Heart left ventricle (tissue), 16 donors: Measurements from ENCODE around the gene IFI16. TPM values are rescaled to one million over a fixed set of nuclear protein-coding genes. Genes with fewer than 3 reads are reported as not detected.

ENCODE experiments used
- ATAC-seq, 4 donors: fragments of 200-7000 bp; cut with Tn5 transposase; one replicate each; pipeline ENCODE4 v1.9.1; 2020 to 2022; ENCODE audit warnings: moderate library complexity in 4 of 4, mild to moderate bottlenecking in 3 of 4, moderate number of reproducible peaks in 1 of 4
- DNase-seq, 5 donors: peaks; one replicate each; pipeline ENCODE4 v3.0.0-alpha.2; 2020
- H3K27ac ChIP-seq, 12 donors: fragments of 200-600 bp; sonication (generic) in 4 of 12; one replicate each; pipeline versions ENCODE4 v1.5.0 to v1.8.0; 2016 to 2022; ENCODE audit warnings: mild to moderate bottlenecking in 2 of 12
- H3K27me3 ChIP-seq, 9 donors: fragments of 200-600 bp; sonication (generic) in 2 of 9; one replicate each; pipeline versions ENCODE4 v1.5.1 to v1.8.0; 2016 to 2022; ENCODE audit warnings: mild to moderate bottlenecking in 3 of 9
- H3K36me3 ChIP-seq, 9 donors: fragments of 200-600 bp; sonication (generic) in 2 of 9; one replicate each; pipeline versions ENCODE4 v1.5.0 to v1.8.0; 2018 to 2022; ENCODE audit warnings: mild to moderate bottlenecking in 2 of 9
- H3K4me1 ChIP-seq, 12 donors: fragments of 200-600 bp; sonication (generic) in 4 of 12; one replicate each; pipeline versions ENCODE4 v1.5.0 to v1.8.0; 2016 to 2022; ENCODE audit warnings: mild to moderate bottlenecking in 3 of 12
- H3K4me3 ChIP-seq, 12 donors: fragments of 200-600 bp; sonication (generic) in 4 of 12; one replicate each; pipeline versions ENCODE4 v1.5.0 to v1.8.0; 2017 to 2022; ENCODE audit warnings: mild to moderate bottlenecking in 9 of 12, moderate library complexity in 4 of 12
- H3K9me3 ChIP-seq, 12 donors: fragments of 200-600 bp; sonication (generic) in 4 of 12; one replicate each; pipeline versions ENCODE4 v1.5.0 to v1.8.0; 2016 to 2022; ENCODE audit warnings: mild to moderate bottlenecking in 1 of 12
- CTCF ChIP-seq, 12 donors: fragments of 200-600 bp; sonication (generic) in 4 of 12; IDR thresholded peaks; one replicate each; pipeline versions ENCODE4 v1.5.0 to v1.8.0; 2018 to 2022; ENCODE audit warnings: antibody characterized with exemption in 12 of 12, mild to moderate bottlenecking in 5 of 12
- POLR2A ChIP-seq, 2 donors: fragments of 450-650 bp; IDR thresholded peaks; one replicate each; pipeline ENCODE4 v1.6.1; 2017; ENCODE audit warnings: antibody characterized with exemption in 2 of 2, mild to moderate bottlenecking in 2 of 2, moderate library complexity in 2 of 2
- WGBS, 4 donors: extraction: QIAGEN DNeasy Blood & Tissue Kit in 2 of 4; methylation state at CpG; one replicate each; pipeline versions ENCODE4 v1.1.5 to v1.1.7; 2013 to 2018; 5-methylcytosine and 5-hydroxymethylcytosine counted together
- intact Hi-C, 10 donors: fragments of 100-400 bp; cut with DNase I; formaldehyde crosslinking; loops; one replicate each; pipeline versions ENCODE4 v1.11.1 to v1.14.2; 2022
- polyA plus RNA-seq, 2 donors: library from polyadenylated mRNA; stranded (reverse); fragments of 200-250 nt; gene quantifications; one replicate each; pipeline ENCODE4 v1.2.3, GENCODE V29; 2013
- total RNA-seq, 9 donors: library from RNA; depleted of rRNA in 2 of 9; stranded (reverse); fragments of >200 nt in 2 of 9; fragmentation: NEBNext Ultra II Directional in 3 of 9; extraction: Animal tissue kit (Norgen Biotek cat#: 25700) in 3 of 9; gene quantifications; one replicate each; pipeline versions ENCODE4 v1.1.0 to v1.2.4, GENCODE V29; 2016 to 2023
- donor health status: ischemic (EF 13 %, LVEDD 7.1; RV severe dilation, severe dysfunction).
- donor health status: healthy with polysubstance abuse.
- donor health status: DM: no; HTN: yes; CAD: no.
- donor health status: DM: no; HTN: no; CAD: no.
- donor health status: ischemic (EF 25% LVEDD 6.9; RV normal size, moderate dysfunction).
- donor health status: ischemic (EF 25% LVEDD 5.7; RV mildly dilated, moderate dysfunction).
- donor health status: healthy.
- donor health status: DM: yes; HTN: yes; CAD: no.
- donor health status: ischemic (EF 35%, LVEDD 5.7; RV mildly dilated, moderate dysfunction).
- donor health status: nonischemic (EF 11% LVEDD 7.7; RV severe dilation, severe dysfunction).
- donor health status: DM: yes; HTN: yes; CAD: no.
- donor health status: PGD.
- donor health status: ischemic (EF 29% LVEDD 5.4; RV normal size, mild dysfunction).
- donor health status: nonischemic (EF 23%, LVEDD 6.1; RV moderate dilation, normal function).

Gene IFI16
- total and polyA plus RNA-seq, 11 donors = 19.1 to 125 (median 24.8) TPM

GRCh38 chr1:159068886-159069285 lies 59.2 kb downstream of the IFI16 start:
- H3K9me3 ChIP-seq = no peaks in the 10 kb centered on the region
- peaks cover 0 to 30% (median 0%) of the 10 kb centered on the region in 12 donors for H3K4me1 ChIP-seq
- no peaks in the 10 kb centered on the region for H3K36me3 ChIP-seq
- H3K4me3 ChIP-seq = no peak overlapping the region
- intact Hi-C loops = loop anchor here in 2 of 10 donors (5.0 to 10.0 kb wide), 2 partner anchors 54 to 867 kb away; no protein-coding TSS in a partner anchor
- no peak for TF ChIP-seq POLR2A (IDR thresholded peaks at IDR 0.05)
- TF ChIP-seq CTCF (IDR thresholded peaks at IDR 0.05) = no peak
- H3K27ac ChIP-seq = peak overlapping the region in 1 of 12 donors; percentile 83
- H3K27me3 ChIP-seq = no peaks in the 10 kb centered on the region
- no peak for DNase-seq
- ATAC-seq = no peak
- 84 to 92% (median 87%) methylated on average over 2 of the region's 2 CpGs for WGBS, 4 donors

- Histone ChIP-seq H3K4me1 (peaks cover 0 to 42% (median 0%) of the 10 kb centered on the region in 12 donors), H3K9me3 (no peaks in the 10 kb centered on the region), H3K4me3 (no peak overlapping the region), H3K27me3 (no peaks in the 10 kb centered on the region), H3K36me3 (no peaks in the 10 kb centered on the region), H3K27ac (no peak overlapping the region)
- intact Hi-C loops = loop anchor here in 9 of 10 donors (2.0 to 10.0 kb wide), 9 partner anchors 75 to 1110 kb away; no protein-coding TSS in a partner anchor
- ATAC-seq (peak in 3 of 4 donors; percentile 58 to 64 (median 61)), DNase-seq (no peak)
- TF ChIP-seq CTCF (IDR thresholded peaks at IDR 0.05) (peak; percentile 60 to 80 (median 70)), POLR2A (IDR thresholded peaks at IDR 0.05) (no peak)
Observed at GRCh38 chr1:159071970-159072582, 62.4 kb downstream of the IFI16 start.

GRCh38 chr1:159076438-159077119 lies 66.9 kb downstream of the IFI16 start, which contains the start of gene AIM2:
AIM2 (minus strand) TSS chr1:159076766; CDS start chr1:159073499, 3,267 bp downstream.
- 72 to 75% (median 75%) methylated on average over 6 of the region's 6 CpGs for WGBS, 4 donors
- Histone ChIP-seq H3K9me3 (no peaks in the 10 kb centered on the region), H3K36me3 (no peaks in the 10 kb centered on the region), H3K27me3 (no peaks in the 10 kb centered on the region), H3K4me3 (peak within 1 kb of the TSS in 1 of 12 donors; percentile 50), H3K27ac (peak within 1 kb of the TSS in 1 of 12 donors; percentile 91), H3K4me1 (peaks cover 0 to 25% (median 0%) of the 10 kb centered on the region in 12 donors)
- TF ChIP-seq CTCF (IDR thresholded peaks at IDR 0.05) (no peak), POLR2A (IDR thresholded peaks at IDR 0.05) (no peak)
- intact Hi-C loops = loop anchor here in 5 of 10 donors (5.0 to 10.0 kb wide), 4 partner anchors 564 to 1112 kb away; no protein-coding TSS in a partner anchor
- ATAC-seq (peak in 3 of 4 donors; percentile 12 to 45 (median 26)), DNase-seq (no peak)
